HG02973 (cell line): ENCODE data around the gene SLC9A3.

Experiments used
- ATAC-seq: cut with Tn5 transposase; IDR thresholded peaks from one replicate; pipeline ENCODE4 v1.9.1; 2021; ENCODE audit warnings: moderate library complexity; ENCODE audit not compliant: unreplicated experiment

SLC9A3 gene

DNA sequence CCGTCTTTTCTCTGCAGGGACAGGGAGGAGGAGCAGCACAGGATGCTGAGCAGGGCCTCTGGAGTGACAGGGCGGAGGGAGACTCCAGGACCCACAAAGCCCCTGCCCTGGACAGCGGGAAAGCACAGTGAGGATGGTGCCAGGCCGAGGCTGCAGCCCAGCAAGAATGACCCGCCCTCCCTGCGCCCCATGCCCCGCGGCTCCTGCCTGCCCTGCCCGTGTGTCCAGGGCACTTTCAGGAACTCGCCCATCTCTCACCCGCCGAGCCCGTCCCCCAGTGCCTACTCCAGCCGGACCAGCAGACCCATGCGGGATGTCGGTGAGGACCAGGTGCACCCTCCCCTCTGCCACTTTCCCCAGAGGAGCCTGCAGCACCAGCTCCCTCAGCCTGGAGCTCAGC, 90.4 kb downstream of the SLC9A3 start:
- no peak for ATAC-seq

DNA sequence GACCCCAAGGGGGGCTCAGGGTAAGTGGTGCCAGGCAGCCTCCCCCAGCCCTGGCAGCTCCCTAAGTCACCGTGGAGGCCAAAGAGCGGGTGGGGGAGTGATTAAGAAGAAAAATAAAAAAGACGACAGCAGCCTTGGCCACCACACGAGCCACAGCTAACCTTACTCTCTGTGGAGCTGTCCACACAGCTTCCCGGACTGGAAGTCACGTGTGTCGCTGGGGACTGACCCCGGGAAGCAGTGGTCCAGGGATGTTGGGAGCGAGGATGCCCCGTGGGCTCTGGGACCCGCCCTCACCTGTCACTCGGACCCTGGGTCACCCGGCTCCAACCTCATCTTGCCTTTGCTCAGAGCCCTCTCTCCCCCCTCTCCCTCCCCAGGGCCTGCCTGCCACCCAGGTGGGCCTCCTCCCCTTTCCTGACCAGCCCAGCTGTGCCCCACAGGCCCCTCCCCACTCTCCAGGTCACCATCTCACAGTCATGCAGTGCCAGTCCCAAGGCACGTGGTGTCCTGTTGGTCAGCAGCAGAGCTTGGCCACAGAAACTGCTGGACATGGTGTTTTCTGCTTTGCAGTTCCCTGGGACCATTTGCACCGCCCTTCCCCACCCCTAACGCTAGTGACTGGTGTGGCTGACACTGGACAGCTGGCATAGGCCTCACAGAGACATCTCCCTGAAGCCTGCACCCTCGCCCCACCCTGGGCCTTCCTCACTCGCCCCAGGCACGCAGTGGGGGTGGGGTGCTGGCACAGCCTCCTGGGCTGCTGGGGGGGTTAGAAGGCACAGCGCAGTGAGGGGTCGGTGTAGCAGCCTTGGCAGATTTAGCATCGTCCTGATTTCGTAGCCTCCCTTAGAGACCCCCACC, 91.1 kb downstream of the SLC9A3 start:
- no peak for ATAC-seq

DNA sequence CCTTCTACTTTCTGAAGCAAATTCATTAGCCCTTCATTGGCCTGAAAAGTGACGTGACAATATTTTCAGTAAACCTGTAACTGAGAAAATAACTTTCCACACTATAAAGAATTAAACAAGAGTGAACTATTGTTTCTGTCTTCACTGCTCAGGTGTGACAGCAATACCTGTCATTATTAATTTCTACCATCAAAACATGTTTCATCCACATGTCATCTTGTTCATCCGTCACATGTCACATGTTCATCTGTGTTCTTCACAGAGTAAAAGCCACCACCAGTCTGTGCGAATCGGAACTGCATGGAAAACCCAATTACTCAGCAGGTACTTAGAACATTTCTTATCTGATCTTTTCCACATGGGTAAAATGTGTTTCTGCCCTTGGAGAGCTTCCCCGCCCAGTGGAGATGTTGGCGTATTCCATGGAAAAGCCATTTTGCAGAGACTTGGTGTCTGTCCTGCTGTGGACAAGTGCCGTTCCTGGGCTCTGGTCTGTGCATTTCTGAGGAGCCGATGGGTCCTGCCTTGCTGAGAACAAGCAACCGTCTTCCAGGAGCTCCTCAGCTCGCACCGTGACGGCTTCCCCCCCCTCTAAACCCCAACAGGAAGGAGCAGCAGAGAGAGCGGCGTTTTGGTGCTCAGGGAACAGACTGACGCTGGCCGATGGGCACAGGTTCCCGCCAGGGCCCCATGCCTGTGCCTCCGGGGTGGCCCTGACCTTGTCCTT, 91.9 kb downstream of the SLC9A3 start:
- ATAC-seq: no peak

DNA sequence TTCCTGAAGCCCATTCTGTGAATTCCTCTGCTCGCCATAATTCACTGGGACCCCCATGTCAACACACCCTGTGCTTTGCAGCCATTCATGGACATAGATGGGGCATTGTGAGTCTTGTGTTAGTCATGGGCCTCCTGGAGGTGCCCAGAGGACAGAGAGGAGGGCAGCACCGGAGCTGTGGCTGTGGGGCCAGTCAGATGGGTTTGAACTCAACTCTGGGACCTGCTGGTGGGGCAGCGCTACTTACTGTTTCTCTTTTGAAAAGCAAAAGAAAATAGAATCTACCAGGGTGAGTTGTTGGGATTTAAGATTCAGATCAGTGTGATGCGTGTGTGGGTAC, 92.6 kb downstream of the SLC9A3 start:
- no peak for ATAC-seq

DNA sequence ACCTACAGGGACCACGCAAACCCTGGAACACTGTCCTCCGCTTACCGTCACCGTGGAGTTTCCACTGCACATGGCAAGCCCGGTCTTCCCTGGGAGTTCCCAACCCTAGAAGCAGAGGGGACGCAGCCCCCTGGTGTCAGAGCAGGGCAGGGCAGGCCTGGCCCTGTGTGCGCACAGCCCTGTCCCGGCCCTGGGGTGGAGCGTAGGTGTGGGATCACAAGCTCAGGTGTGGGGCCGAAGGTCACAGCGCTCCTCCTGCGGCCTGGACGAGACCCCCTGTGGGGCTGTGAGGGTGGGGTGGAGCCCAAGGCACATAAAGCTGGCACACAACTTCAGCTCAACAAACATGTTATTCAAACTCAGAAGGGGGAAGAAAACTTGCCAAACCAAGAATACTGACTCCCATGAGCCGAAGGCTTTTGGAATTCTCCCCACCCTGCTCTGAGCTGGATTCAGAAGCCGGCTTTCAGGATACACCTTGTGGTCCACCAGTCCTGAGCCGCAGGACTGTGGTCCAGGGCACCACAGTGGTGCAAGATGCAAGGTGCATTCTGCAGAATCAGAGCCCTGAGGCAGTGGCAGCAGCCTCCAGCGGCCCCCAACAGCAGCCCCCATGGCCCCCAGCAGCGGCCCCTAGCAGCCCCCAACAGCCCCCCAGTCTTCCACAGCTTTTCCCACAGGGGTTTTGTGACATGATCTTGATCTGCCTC, 93.1 kb downstream of the SLC9A3 start:
- ATAC-seq: no peak

DNA sequence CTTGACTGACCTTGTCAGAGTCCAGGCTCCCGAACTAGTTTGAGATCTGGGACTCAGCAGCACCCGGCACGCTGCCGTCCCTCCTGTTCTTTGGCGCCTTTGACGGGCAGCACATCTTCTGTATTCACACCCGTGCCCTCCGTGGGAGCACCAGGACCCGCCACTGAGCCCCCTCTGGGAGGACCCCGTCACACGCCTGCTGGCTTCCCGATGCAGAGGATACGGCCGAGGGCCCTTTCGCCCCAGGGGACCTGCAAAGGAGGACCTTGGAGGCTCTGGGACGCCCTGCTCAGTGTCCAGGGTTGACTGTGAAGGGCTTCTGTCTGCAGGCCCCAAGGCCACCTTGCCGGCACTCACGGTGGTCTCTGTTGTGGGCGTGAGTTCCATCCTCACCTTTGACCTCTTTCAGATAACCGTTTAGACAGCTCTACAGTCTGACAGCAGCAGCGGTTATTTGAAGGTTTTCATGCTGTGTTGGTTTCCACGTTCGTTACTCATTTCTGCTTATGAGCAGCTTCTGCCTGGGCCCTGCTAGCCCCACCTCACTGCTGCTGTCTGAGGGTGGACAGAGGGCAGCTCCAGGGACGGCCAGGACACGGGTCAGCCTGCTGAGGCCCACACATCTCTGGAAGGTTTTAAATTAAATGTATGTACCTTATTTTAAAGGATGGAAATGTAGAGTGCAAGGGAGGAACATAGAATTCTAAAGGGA, 93.9 kb downstream of the SLC9A3 start:
- ATAC-seq: no peak

DNA sequence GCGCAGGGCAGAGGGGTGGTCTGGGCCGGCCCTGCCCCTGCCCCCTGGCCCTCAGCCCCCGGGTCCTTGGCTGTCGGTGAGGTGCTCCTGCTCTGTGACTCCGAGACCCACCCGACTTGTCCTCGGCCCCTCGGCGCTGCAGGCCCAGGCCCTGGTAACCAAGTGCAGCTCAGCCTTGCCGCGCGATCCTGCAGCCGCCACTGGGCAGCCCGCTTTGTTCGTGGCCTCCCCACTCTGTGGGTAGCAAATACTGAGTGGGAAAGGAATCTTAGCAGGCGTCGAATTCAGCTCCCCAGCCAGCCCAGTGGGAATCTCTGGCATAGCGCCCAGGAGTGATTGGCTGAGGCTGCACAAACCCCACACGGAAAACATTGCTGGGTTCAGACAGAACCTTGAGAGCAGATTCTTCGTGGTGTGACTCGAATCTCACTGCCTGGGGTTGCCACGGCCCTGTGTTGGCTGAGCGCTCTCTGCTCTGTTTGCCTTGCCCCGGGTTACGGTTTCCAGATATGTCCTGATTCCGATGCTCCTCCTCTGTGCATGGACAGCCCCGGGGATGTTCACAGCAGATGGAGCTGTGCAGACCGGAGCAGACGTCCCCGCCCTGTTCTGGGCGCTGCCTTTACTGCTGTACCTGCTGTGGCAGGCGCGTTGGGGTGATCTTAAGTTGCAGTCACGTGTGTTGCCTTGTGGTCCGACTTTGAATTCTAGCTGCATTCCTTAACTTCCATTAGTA, 94.6 kb downstream of the SLC9A3 start:
- ATAC-seq: no peak

DNA sequence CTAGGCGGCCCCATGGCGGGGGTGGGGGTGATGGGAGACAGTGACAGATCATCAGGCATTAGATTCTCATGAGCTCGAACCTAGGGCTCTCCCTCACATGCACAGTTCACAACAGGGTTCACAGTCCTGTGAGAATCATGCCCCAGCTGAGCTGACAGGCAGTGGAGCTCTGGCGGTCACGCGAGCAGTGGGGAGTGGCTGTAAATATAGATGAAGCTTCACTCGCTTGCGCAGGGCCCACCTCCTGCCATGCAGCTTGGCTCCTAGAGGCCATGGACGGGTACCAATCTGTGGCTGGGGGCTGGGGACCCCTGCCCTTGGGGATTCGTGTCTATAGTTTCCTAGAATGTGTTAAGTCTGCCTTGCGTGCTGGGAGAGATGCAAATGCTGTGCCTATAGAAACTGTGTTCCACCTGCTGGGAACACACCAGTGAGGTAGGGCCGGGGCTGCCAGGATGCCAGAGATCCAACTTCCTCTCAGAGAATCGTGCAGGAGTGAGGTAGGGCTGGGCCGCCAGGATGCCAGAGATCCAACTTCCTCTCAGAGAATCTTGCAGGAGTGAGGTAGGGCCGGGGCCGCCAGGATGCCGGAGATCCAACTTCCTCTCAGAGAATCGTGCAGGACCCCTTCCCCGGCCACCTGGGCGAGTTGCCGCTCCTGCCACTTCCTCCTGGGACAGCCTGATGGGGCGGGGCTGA, 95.3 kb downstream of the SLC9A3 start:
- no peak for ATAC-seq

DNA sequence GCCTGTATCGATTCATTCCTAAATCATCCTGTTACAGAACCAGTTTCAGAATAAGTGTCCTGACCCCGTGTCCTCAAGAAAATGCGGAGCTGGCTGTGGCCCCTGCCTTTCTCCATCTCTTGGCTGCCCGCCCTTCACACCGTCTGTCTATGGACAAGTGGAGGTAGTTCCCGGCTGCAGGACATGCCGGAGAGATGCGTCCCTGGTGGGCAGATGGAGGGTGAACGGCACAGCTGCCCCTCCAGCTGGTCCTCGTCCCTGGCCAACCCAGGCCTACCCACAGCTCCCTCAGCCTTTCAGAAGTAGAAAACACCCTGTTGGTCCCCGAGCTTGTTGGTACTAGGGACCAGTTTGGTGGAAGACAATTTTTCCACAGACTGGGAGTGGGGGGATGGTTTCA, 96.0 kb downstream of the SLC9A3 start:
- ATAC-seq: no peak

DNA sequence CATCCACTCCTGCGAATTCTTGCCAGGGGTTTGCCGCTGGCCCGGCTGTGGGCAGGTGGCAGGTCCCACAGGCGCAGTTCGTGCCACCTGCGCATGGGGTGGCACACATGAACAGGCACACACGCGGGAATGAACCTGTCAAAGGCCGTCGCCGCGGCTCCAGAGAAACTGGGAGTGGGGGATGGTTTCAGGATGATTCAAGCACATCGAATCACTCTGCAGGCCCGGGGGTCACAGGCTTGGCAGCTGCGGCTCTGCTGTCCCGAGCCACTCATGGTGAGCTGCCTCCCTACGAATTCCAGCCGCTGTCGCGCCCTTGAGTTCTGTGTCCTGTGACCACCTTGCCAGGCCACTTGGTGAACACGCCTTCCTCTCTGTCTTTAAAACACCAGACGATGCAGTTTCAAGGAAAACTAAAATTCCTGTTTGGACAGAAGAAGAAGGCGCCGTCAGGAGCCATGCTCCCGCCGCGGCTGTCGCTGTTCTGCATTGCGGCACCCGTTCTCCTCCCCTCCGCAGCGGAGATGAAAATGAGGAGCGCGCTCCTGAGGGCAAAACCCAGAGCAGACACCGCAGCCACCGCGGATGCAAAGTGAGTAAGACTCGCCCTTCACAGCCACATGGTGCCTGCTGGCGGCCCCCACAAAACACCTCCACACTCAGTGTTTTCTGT, 96.7 kb downstream of the SLC9A3 start:
- ATAC-seq: no peak

DNA sequence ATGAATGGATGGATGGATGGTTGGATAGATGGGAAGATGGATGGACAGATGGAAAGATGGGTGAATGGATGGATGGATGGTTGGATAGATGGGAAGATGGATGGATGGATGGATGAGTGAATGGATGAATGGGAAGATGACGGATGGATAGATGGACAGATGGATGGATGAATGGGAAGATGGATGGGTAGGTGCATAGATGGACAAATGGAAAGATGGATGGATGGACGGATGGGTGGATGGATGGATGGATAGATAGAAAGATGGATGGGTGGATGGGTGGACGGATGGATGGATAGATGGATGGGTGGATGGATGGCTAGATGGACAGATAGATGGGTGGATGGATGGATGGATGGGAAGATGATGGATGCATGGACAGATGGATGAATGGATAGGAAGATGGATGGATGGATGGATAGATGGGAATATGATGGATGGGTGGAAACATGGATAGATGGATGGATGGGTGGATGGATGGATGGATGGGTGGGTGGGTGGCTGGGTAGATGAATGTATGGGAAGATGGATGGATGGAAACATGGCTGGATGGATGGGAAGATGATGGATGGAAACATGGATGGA, 97.8 kb downstream of the SLC9A3 start:
- no peak for ATAC-seq

DNA sequence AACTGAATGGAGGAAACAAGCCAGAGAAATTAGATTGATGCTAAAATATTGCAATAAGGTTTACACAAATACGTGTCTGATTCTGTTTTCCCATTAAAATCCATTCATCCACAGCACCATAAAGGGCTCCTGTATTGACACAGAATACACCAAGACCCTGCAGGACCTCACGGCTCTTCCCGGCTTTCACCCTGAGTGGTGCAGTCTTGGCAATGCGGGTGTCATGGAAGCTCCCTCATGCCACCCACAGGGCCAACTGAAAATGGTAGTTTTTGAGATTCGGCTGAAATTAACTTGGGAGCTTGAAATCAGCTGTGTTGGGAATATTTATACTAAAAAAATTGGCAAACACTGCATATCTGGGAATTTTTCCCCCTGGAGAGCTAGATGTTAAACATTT, 98.5 kb downstream of the SLC9A3 start:
- no peak for ATAC-seq

DNA sequence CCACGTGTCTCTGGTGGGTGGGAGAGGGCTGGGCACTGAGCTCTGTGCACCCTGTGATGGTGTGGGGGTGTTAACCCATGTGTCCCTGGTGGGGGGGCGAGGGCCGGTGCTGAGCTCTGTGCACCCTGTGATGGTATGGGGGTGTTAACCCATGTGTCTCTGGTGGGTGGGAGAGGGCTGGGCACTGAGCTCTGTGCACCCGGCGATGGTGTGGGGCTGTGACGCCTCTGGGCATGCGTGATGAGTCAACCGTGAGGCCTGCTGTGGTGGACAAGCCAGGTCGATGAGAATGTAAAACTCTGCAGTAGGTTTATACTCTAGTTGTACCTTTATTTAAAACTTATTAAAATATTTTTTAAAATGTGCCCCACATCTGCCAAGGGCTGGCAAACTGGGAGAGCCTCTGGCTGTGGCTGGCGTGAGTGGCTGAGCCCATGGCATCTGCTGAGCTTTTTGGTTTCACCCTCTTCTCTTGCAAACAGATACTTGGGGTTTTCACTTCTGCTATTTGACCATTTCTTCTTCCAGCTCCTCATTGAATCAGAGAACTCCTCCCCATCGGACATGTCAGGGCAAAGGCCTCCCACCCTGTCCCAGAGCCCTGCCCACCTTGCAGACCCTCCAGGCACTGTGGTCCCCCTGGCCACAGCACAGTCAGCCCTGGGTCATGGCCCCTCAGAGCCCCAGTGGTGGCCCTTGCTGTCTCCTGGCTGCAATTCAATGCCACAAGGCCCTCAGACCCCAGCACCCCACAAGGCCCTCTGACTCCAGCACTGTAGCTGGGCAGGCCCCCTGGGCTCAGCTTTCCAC, 99.7 kb downstream of the SLC9A3 start:
- ATAC-seq: peak; percentile 89

DNA sequence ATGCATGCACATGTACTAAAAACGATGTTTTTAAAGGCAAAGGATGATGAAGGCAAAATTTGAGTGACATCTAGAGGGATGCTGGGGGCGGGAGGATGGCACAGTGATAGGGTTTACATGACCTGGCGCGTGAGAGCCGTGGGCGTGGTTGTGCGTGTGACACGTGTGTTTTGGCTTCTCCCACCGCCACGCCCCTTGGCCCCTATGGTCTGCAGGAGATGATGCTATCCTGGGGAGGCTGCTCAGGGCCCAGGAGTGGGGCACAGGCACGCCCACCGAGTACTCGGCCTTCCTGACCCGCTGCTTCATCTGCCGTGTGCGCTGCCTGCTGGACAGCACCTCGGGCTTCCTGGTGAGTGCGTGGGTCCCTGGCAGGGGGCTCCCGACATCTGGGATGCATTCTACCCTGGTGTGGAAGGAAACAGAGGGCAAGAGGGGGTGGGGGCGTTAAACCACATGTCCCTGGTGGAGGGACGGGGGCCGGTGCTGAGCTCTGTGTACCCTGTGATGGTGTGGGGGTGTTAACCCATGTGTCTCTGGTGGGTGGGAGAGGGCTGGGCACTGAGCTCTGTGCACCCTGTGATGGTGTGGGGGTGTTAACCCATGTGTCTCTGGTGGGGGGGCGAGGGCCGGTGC, 100.5 kb downstream of the SLC9A3 start:
- ATAC-seq: no peak

DNA sequence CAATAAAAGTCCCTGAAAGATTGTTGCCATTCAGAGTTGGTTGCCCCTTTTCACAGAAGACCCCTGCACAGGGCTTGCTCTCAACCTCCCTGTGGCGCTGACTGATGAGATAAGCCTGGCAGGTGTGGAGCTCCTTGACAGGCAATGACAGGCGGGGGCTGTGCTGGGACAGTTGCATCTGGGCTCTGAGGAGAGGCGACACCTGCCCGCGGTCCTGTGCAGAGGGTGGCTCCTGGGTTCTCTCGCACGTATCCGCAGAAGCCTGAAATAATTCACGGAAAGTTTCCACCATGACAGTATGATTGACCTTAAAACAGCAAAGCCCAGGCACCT, 101.0 kb downstream of the SLC9A3 start:
- no peak for ATAC-seq

DNA sequence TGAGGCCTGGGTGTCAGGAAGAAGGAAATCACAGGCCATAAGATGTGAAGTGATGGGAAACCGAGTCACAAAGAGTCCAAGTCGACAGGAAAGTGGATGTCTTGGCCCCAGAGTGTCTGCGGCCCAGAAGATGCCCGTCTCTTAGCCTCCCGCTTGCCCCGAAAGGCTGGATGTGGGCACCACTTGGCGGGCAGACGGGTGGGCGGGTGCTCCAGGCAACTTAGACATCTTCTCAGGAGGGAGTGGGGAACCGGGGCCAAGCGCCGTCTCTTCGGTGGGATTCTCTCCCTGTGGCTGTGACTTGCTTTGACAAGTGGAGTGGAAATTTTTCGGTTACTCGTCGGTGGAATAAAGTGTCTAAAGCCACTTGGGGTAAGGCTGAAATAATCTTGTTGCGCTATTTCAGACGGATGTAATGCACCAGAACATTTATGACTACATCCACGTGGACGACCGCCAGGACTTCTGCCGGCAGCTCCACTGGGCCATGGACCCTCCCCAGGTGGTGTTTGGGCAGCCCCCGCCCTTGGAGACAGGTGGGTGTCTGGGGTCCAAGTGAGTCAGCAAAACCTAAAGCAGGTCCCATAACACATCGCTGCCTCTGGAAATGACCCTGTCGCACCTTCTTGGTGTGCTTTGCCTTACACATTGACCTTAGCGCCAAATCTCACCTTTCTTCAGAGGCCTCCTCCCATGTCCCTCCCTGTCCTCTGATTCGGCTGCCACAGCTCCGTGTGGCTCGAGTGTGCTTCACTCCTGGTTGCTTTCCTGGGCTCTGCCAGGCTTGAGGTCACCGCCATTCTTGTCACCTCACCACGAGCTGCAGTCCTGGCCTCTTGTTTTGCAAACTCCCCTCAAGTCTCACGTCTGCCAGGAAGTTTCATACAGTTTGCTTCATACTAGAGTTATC, 101.7 kb downstream of the SLC9A3 start:
- no peak for ATAC-seq

DNA sequence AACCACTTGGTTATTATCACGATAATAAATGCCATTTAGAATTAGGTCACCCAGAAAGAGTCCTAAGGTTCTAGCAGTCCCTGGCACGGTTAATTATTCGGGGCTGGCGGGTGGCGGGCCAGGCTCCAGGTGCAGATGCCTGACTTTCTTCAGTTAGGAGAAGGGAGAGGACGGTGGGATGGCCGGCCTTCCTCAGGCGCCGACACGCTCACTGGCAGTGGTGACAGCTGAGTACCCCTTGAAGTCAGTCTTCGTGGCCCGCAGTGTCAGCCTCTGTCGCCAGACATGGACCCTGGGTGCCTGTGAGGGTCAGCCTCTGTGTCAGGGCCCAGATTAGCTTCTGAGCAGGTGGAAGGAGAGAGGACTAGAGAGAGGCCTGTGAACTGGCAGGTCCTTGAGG, 102.3 kb downstream of the SLC9A3 start:
- ATAC-seq: no peak
